ENCODE results near the gene TRIM8. TPM values are rescaled to one million over a fixed set of nuclear protein-coding genes. Genes with fewer than 3 reads are reported as not detected.

TRIM8 gene
- polyA plus RNA-seq, 1 experiment: 105 TPM

DNA sequence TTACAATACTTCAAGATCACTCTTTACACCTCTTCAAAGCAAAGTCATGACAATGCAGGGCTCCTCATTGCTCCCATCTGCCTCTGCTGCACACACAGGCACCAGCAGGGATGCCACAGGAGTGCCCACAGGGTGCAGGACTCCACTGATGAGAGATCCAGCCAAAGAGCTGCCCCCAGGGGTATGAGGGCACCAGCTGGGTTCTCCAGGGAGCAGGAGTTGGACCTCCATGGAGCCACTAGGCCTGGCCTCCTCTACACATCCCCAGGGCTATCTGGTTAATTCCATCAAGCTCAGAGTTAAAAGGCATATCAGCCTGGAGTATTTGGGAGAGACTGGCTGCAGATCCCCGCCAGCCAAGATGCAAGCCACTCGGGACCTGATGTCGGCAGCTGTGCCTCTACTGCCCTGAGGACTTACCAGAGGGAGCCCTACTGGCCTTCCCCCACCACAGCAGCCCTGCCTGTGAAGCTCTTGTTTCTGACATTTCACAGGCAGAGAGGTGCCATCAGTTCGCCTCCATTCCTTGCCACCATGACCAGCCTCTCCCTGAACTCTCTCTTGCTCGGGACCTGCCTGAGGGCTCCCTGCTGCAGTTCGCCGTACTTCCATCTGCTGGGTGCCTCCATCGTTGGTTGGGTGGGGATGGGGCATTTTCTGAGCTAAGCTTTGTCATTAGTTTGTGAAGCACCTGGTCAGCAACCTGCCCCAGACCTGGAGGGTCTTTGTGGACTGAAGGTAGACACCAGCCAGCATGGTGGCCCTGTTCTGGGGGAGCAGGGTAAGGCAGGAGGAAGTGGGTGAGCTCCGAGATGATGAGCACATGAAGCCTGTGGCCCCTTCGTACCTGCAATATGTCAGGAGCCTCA, 12.5 kb upstream of the TRIM8 start:
- TF ChIP-seq, protein P1, sequence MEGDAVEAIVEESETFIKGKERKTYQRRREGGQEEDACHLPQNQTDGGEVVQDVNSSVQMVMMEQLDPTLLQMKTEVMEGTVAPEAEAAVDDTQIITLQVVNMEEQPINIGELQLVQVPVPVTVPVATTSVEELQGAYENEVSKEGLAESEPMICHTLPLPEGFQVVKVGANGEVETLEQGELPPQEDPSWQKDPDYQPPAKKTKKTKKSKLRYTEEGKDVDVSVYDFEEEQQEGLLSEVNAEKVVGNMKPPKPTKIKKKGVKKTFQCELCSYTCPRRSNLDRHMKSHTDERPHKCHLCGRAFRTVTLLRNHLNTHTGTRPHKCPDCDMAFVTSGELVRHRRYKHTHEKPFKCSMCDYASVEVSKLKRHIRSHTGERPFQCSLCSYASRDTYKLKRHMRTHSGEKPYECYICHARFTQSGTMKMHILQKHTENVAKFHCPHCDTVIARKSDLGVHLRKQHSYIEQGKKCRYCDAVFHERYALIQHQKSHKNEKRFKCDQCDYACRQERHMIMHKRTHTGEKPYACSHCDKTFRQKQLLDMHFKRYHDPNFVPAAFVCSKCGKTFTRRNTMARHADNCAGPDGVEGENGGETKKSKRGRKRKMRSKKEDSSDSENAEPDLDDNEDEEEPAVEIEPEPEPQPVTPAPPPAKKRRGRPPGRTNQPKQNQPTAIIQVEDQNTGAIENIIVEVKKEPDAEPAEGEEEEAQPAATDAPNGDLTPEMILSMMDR (IDR thresholded peaks at IDR 0.05; ENCODE audit: insufficient read depth, low read depth, low read length): no peak
- no peak for DNase-seq (ENCODE audit: low read depth)
- POLR2A ChIA-PET: no interaction called here
- Histone ChIP-seq H3K4me3 (ENCODE audit: low read depth, low read length) (no peak overlapping the region), H3K36me3 (ENCODE audit: control insufficient read depth, insufficient read depth, low read length) (peaks cover 4% of the 10 kb centered on the region; the same call in 1 of the 2 replicates), H3K27me3 (ENCODE audit: control insufficient read depth, insufficient read depth, low read length) (no peaks in the 10 kb centered on the region)
- CTCF ChIA-PET: interaction anchor here (1.0 to 1.4 kb wide), 3 partner anchors 29 to 131 kb away, joined by 3 to 4 read pairs (median 3); no protein-coding TSS in a partner anchor

DNA sequence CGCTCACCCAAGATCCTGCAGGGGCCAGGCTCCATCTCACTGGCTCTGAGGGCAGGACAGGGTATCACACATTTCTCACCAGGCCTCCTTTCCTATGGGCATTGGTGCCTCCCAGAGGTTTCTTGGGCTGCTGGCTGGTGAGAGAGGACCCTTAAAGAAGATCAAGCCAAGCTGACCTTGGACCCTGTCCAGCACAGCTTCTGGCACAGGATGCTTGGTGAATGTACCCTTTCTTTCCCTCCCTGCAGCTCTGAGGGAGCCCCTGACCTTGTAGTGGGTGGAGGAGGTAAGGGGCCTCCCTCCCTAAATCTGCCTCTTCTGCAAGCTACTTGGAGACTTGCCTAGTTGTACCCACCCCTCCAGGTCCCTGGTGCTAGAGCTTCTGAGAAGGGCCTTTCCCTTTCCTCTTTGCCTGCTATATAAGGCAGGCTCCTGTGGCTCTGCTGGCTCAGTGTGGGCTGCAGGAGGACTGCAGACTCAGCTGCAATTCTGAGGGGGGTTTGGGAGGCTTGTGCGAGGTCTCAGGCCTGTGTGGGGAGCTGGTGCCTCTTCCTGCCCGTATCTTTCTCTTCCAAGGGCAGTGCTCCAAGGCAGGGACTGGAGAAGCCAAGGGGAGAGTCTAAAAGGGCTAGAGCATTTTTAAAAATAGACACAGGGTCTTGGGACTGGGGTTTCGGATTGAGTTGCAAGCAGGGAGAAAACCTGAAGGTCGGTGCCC, 11.7 kb upstream of the TRIM8 start:
- CTCF ChIA-PET: interaction anchor here (1.0 to 1.4 kb wide), 4 partner anchors 30 to 132 kb away, joined by 3 to 5 read pairs (median 4); no protein-coding TSS in a partner anchor

DNA sequence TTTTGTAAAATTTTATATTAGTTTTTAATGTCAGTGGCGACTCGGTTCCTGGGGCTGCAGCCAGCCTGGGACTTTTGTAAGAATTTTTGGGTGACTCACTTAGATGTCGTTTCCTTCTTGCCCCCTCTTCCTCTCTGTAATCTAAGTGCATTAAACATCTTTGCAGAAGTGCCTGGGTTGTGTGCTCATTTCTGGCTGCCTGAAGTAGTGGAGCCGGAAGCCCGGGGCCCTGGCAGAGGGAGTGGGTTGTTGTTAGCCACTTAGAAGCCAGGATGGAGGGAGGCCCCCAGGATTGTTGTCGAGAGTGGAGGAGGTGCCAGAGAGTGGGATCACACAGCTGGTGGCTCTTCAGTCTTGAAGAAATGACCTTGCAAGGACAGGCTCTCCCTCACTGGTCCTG, 11.0 kb upstream of the TRIM8 start:
- H3K36me3 ChIP-seq (ENCODE audit: control insufficient read depth, insufficient read depth, low read length): peaks cover 4% of the 10 kb centered on the region; the same call in 1 of the 2 replicates
- ChIA-PET CTCF (interaction anchor here (1.0 to 1.4 kb wide), 3 partner anchors 9 to 129 kb away, joined by 3 to 5 read pairs (median 4); no protein-coding TSS in a partner anchor), POLR2A (no interaction called here)
- TF ChIP-seq, protein P1 (IDR thresholded peaks at IDR 0.05; ENCODE audit: insufficient read depth, low read depth, low read length): no peak
- no peaks in the 10 kb centered on the region for H3K27me3 ChIP-seq (ENCODE audit: control insufficient read depth, insufficient read depth, low read length)
- no peak overlapping the region for H3K4me3 ChIP-seq (ENCODE audit: low read depth, low read length)
- no peak for DNase-seq (ENCODE audit: low read depth)

More for the DNA sequence above, 11.7 kb upstream of the TRIM8 start:
- POLR2A ChIA-PET: no interaction called here
- Histone ChIP-seq H3K27me3 (ENCODE audit: control insufficient read depth, insufficient read depth, low read length) (no peaks in the 10 kb centered on the region), H3K36me3 (ENCODE audit: control insufficient read depth, insufficient read depth, low read length) (peaks cover 4% of the 10 kb centered on the region; the same call in 1 of the 2 replicates), H3K4me3 (ENCODE audit: low read depth, low read length) (no peak overlapping the region)
- TF ChIP-seq, protein P1 (IDR thresholded peaks at IDR 0.05; ENCODE audit: insufficient read depth, low read depth, low read length): no peak
- no peak for DNase-seq (ENCODE audit: low read depth)

DNA sequence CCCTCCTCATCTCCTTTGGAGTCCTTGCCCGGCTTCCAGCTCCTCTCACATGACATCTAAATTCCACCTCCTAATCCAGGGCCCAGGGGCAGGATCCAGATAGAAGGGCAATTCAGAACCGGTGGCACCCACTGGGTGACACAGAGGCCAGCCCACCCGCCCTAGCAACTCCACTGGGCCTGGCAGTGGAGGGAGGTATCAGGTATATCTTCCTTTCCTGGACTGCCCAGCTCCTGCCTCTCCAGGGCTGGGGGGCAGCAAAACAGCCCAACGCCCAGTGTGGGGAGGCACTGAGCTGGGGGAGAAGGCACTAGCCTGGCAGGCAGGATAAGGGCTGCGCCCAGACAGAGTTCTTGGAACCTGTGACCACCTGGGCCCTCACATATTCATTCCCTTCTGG, 10.4 kb upstream of the TRIM8 start:
- Histone ChIP-seq H3K4me3 (ENCODE audit: low read depth, low read length) (no peak overlapping the region), H3K36me3 (ENCODE audit: control insufficient read depth, insufficient read depth, low read length) (peaks cover 4% of the 10 kb centered on the region; the same call in 1 of the 2 replicates), H3K27me3 (ENCODE audit: control insufficient read depth, insufficient read depth, low read length) (no peaks in the 10 kb centered on the region)
- POLR2A ChIA-PET: no interaction called here
- DNase-seq (ENCODE audit: low read depth): no peak
- TF ChIP-seq, protein P1 (IDR thresholded peaks at IDR 0.05; ENCODE audit: insufficient read depth, low read depth, low read length): no peak
- CTCF ChIA-PET: interaction anchor here (1.0 kb wide), 1 partner anchor 8 kb away, joined by 3 read pairs; no protein-coding TSS in a partner anchor

DNA sequence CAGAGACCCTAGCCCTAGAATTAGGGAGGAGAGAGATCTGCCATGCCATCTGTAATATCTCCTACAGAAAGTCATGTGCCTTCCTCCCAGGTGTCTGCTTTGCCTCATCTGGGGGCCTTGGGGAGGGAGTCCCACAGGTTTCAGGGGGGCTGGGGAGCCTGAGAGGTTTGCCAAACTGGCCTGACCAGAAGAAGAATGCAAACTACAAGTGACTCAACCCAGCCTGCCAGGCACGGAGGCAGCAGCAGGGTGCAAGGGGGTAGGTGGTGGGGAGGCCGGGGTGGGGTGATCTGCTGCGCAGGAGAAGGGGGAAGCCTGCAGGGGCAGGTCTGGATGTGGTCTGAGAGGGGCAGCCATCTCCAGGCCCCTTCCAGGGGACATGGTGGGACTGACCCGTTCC, 9.6 kb upstream of the TRIM8 start:
- CTCF ChIA-PET: interaction anchor here (1.0 kb wide), 1 partner anchor 51 kb away, joined by 3 read pairs; no protein-coding TSS in a partner anchor
- Histone ChIP-seq H3K27me3 (ENCODE audit: control insufficient read depth, insufficient read depth, low read length) (no peaks in the 10 kb centered on the region), H3K4me3 (ENCODE audit: low read depth, low read length) (no peak overlapping the region), H3K36me3 (ENCODE audit: control insufficient read depth, insufficient read depth, low read length) (peaks cover 4% of the 10 kb centered on the region; the same call in 1 of the 2 replicates)
- DNase-seq (ENCODE audit: low read depth): no peak
- POLR2A ChIA-PET: no interaction called here
- TF ChIP-seq, protein P1 (IDR thresholded peaks at IDR 0.05; ENCODE audit: insufficient read depth, low read depth, low read length): no peak

Data from BJ (cell line).